Endothelial cell of umbilical vein (primary cell): Measurements from ENCODE around the gene SS18. TPM values are rescaled to one million over a fixed set of nuclear protein-coding genes. Genes with fewer than 3 reads are reported as not detected.

ENCODE experiments used
- BruUV-seq: library from RNA; stranded (reverse); fragments of 400-500 nt; replicated peaks from 2 replicates; lab custom pipeline; 2021; lab: Mats Ljungman, UMichigan
- CTCF ChIA-PET: fragments of 300-600, 350-600 bp; sonication (Branson Sonifier 250); formaldehyde crosslinking; loops from one replicate; lab custom pipeline; 2021; ENCODE audit warnings: antibody characterized with exemption, inconsistent platforms; lab: Charles Lee
- POLR2A ChIA-PET: fragments of 300-600, 350-600 bp; sonication (Branson Sonifier 250); formaldehyde crosslinking; loops from one replicate; lab custom pipeline; 2021; ENCODE audit warnings: antibody characterized with exemption, inconsistent platforms; lab: Charles Lee
- DNase-seq: peaks from one replicate; pipeline ENCODE4 v3.0.0-alpha.2; 2011; ENCODE audit warnings: low read depth, low spot score
- FAIRE-seq: peaks from 2 replicates; lab custom pipeline; 2011; peaks lifted over from hg19 to GRCh38; lab: Jason Lieb, UNC
- H2AFZ ChIP-seq: 2 replicates; pipeline ENCODE4 v1.6.0; 2012; ENCODE audit warnings: low read depth, low read length, control low read depth, inconsistent platforms
- H3K27ac ChIP-seq: 2 replicates; pipeline ENCODE4 v1.5.1; 2011; ENCODE audit warnings: low read depth, mild to moderate bottlenecking, control low read depth, low read length, moderate library complexity; ENCODE audit not compliant: insufficient read depth
- H3K27me3 ChIP-seq, 2 experiments: 2 replicates each; pipeline versions ENCODE4 v1.6.0 to v1.6.1; 2011; ENCODE audit warnings: low read length in 2 of 2, mixed read lengths in 1 of 2; ENCODE audit not compliant: control insufficient read depth in 2 of 2, insufficient read depth in 2 of 2
- H3K36me3 ChIP-seq, 2 experiments: 2 replicates in 1 of 2; 3 replicates in 1 of 2; pipeline ENCODE4 v1.5.1; 2011; ENCODE audit warnings: low read length in 2 of 2, mild to moderate bottlenecking in 1 of 2, moderate library complexity in 1 of 2; ENCODE audit not compliant: control insufficient read depth in 2 of 2, insufficient read depth in 2 of 2; ENCODE audit errors: extremely low read depth in 1 of 2
- H3K4me1 ChIP-seq: 3 replicates; pipeline ENCODE4 v1.5.1; 2011; ENCODE audit warnings: mild to moderate bottlenecking, low read length; ENCODE audit not compliant: control insufficient read depth, insufficient read depth; ENCODE audit errors: extremely low read depth
- H3K4me2 ChIP-seq: 2 replicates; pipeline ENCODE4 v1.6.1; 2011; ENCODE audit warnings: low read length, control low read depth, mixed read lengths; ENCODE audit not compliant: insufficient read depth
- H3K4me3 ChIP-seq, 3 experiments: fragments of 200-600 bp in 1 of 3; sonication (generic), shearing (Covaris generic) in 1 of 3; replicated peaks in 1 of 3; 2 replicates each; pipeline ENCODE4 v1.5.1; 2011 to 2016; ENCODE audit warnings: control low read depth in 3 of 3, low read length in 3 of 3, mild to moderate bottlenecking in 2 of 3, inconsistent platforms in 1 of 3, low read depth in 1 of 3, moderate library complexity in 1 of 3; ENCODE audit not compliant: insufficient read depth in 1 of 3
- H3K79me2 ChIP-seq: 2 replicates; pipeline ENCODE4 v1.6.0; 2012; ENCODE audit warnings: low read length, inconsistent platforms; ENCODE audit not compliant: control insufficient read depth, insufficient read depth
- H3K9ac ChIP-seq: replicated peaks from 2 replicates; pipeline ENCODE3; 2011; ENCODE audit warnings: low read length, control low read depth; ENCODE audit not compliant: insufficient read depth; ENCODE audit errors: extremely low read depth
- H3K9me1 ChIP-seq: replicated peaks from 3 replicates; pipeline ENCODE4 v1.6.0; 2011; ENCODE audit warnings: mild to moderate bottlenecking, low read length; ENCODE audit not compliant: control insufficient read depth, insufficient read depth; ENCODE audit errors: extremely low read depth
- H3K9me3 ChIP-seq: replicated peaks from 2 replicates; pipeline ENCODE4 v1.5.1; 2012; ENCODE audit warnings: low read length, inconsistent platforms; ENCODE audit not compliant: control insufficient read depth, insufficient read depth
- H4K20me1 ChIP-seq: replicated peaks from 2 replicates; pipeline ENCODE3; 2011; ENCODE audit warnings: mild to moderate bottlenecking, low read length; ENCODE audit not compliant: control insufficient read depth, insufficient read depth; ENCODE audit errors: extremely low read depth
- CTCF ChIP-seq, 2 donors: IDR thresholded peaks; 1 replicate in 1 of 2; 2 replicates in 1 of 2; pipeline ENCODE4 v1.5.1; 2011; ENCODE audit warnings: low read length in 2 of 2, mild to moderate bottlenecking in 2 of 2, moderate library complexity in 2 of 2, control low read depth in 1 of 2, inconsistent platforms in 1 of 2, low read depth in 1 of 2; ENCODE audit not compliant: insufficient read depth in 1 of 2; ENCODE audit errors: extremely low read depth in 1 of 2
- FOS ChIP-seq: IDR thresholded peaks from 2 replicates; pipeline ENCODE4 v1.6.1; 2011; ENCODE audit warnings: mild to moderate bottlenecking, low read length, moderate library complexity, borderline replicate concordance; ENCODE audit not compliant: insufficient read depth
- GATA2 ChIP-seq: IDR thresholded peaks from 2 replicates; pipeline ENCODE4 v1.7.0; 2011; ENCODE audit warnings: low read depth, mild to moderate bottlenecking, moderate library complexity, mixed read lengths, low read length; ENCODE audit not compliant: insufficient read length, insufficient read depth
- MAX ChIP-seq: IDR thresholded peaks from 2 replicates; pipeline ENCODE4 v1.6.1; 2011; ENCODE audit not compliant: insufficient read depth, insufficient read length
- MYC ChIP-seq: IDR thresholded peaks from one replicate; pipeline ENCODE4 v1.6.1; 2011; ENCODE audit warnings: mild to moderate bottlenecking, low read depth, low read length
- POLR2A ChIP-seq: IDR thresholded peaks from 2 replicates; pipeline ENCODE4 v1.6.1; 2012; ENCODE audit warnings: low read depth, mild to moderate bottlenecking, control low read depth, low read length
- POLR2AphosphoS5 ChIP-seq: IDR thresholded peaks from 2 replicates; pipeline ENCODE4 v1.6.1; 2012; ENCODE audit warnings: low read depth, mild to moderate bottlenecking, control low read depth, low read length, moderate library complexity; ENCODE audit not compliant: insufficient read depth
- dilution Hi-C: fragments of 300-500 bp; cut with MboI; formaldehyde crosslinking; loops from one replicate; pipeline ENCODE4 v1.15.0; 2019; ENCODE audit warnings: low sequenced_read_pairs; ENCODE audit not compliant: extremely low pct_ligation_motif_present
- intact Hi-C: fragments of 100-400 bp; cut with micrococcal nuclease; formaldehyde crosslinking; loops from one replicate; pipeline ENCODE4 v1.10.0; 2022
- polyA plus RNA-seq, 4 experiments: library from polyadenylated mRNA; depleted of rRNA in 3 of 4; stranded (reverse) in 3 of 4; unstranded in 1 of 4; fragments of >200 nt; gene quantifications; 2 replicates each; pipeline versions ENCODE4 v1.2.1 to v1.2.3, GENCODE V29; 2011 to 2012; ENCODE audit warnings: missing spikeins in 1 of 4
- total RNA-seq: library from RNA; stranded (reverse); gene quantifications from 2 replicates; pipeline ENCODE4 v1.2.3, GENCODE V29; 2021

Gene SS18
- total and polyA plus RNA-seq, 2 donors (not counting 3 experiments of a cell fraction or from before 2014, with no cell fraction given), result 68.4 to 204 TPM

GRCh38 chr18:26119246-26119645 is 28.8 kb upstream of the SS18 start:
- dilution Hi-C loops, result no loop called here
- FAIRE-seq, result no peak

More at GRCh38 chr18:26119246-26119645, 28.8 kb upstream of the SS18 start:
- ChIA-PET CTCF (no interaction called here), POLR2A (no interaction called here)
- TF ChIP-seq GATA2 (no peak), POLR2A (no peak), CTCF (IDR thresholded peaks at IDR 0.05; ENCODE audit: extremely low read depth in 1 of 2, insufficient read depth in 1 of 2, low read depth in 1 of 2, low read length in 2 of 2) (no peak), POLR2AphosphoS5 (no peak), FOS (no peak), MYC (no peak), MAX (no peak)
- no peak for DNase-seq
- Histone ChIP-seq H3K9me3 (no peaks in the 10 kb centered on the region), H3K79me2 (no peaks in the 10 kb centered on the region), H3K36me3 (no peaks in the 10 kb centered on the region), H3K27ac (no peak overlapping the region), H3K4me1 (no peaks in the 10 kb centered on the region), H4K20me1 (no peaks in the 10 kb centered on the region), H3K4me3 (no peak overlapping the region), H3K9ac (no peak overlapping the region), H3K9me1 (peaks cover 3% of the 10 kb centered on the region), H2AFZ (no peak overlapping the region), H3K4me2 (no peak overlapping the region), H3K27me3 (no peaks in the 10 kb centered on the region)
- intact Hi-C loops, result no loop called here
- no TSS peak for BruUV-seq
